Thymus (tissue), 11 donors: ENCODE measurements around the gene TSPEAR. TPM values are rescaled to one million over a fixed set of nuclear protein-coding genes. Genes with fewer than 3 reads are reported as not detected.

Experiments
- DNase-seq, 9 donors: peaks; one replicate each; pipeline ENCODE4 v3.0.0-alpha.2; 2013; ENCODE audit warnings: low spot score in 9 of 9, low read depth in 6 of 9, missing footprints in 1 of 9
- H3K27ac ChIP-seq, 2 donors: one replicate each; pipeline ENCODE4 v1.5.1; 2013; ENCODE audit warnings: control low read depth in 1 of 2, low read depth in 1 of 2, low read length in 1 of 2, mild to moderate bottlenecking in 1 of 2, moderate library complexity in 1 of 2
- H3K27me3 ChIP-seq, 2 donors: one replicate each; pipeline ENCODE4 v1.5.1; 2013; ENCODE audit warnings: low read length in 1 of 2; ENCODE audit not compliant: control insufficient read depth in 2 of 2, insufficient read depth in 1 of 2
- H3K36me3 ChIP-seq, 2 donors: one replicate each; pipeline ENCODE4 v1.5.1; 2013; ENCODE audit warnings: low read length in 1 of 2, mild to moderate bottlenecking in 1 of 2, moderate library complexity in 1 of 2; ENCODE audit not compliant: control insufficient read depth in 2 of 2, insufficient read depth in 2 of 2
- H3K4me1 ChIP-seq, 2 donors: one replicate each; pipeline ENCODE4 v1.5.1; 2013; ENCODE audit warnings: low read length in 2 of 2; ENCODE audit not compliant: control insufficient read depth in 2 of 2, insufficient read depth in 2 of 2
- H3K4me3 ChIP-seq, 2 donors: one replicate each; pipeline ENCODE4 v1.5.1; 2013; ENCODE audit warnings: low read length in 2 of 2, control low read depth in 1 of 2, mild to moderate bottlenecking in 1 of 2
- H3K9me3 ChIP-seq, 2 donors: one replicate each; pipeline ENCODE4 v1.5.1; 2013; ENCODE audit warnings: low read length in 1 of 2, mild to moderate bottlenecking in 1 of 2; ENCODE audit not compliant: control insufficient read depth in 2 of 2, insufficient read depth in 1 of 2
- WGBS: extraction: QIAGEN DNeasy Blood & Tissue Kit; methylation state at CpG from one replicate; pipeline ENCODE4 v1.1.7; 2013; 5-methylcytosine and 5-hydroxymethylcytosine counted together
- polyA plus RNA-seq: library from polyadenylated mRNA; stranded (reverse); fragments of 200-250 nt; gene quantifications from one replicate; pipeline ENCODE4 v1.2.3, GENCODE V29; 2013
- total RNA-seq: library from RNA; stranded (reverse); fragments of 120-200 nt; gene quantifications from one replicate; pipeline ENCODE4 v1.2.4, GENCODE V29; 2013
- donor health status: healthy.

Gene TSPEAR
- total and polyA plus RNA-seq, 2 donors = 0.07 to 0.38 TPM

DNA sequence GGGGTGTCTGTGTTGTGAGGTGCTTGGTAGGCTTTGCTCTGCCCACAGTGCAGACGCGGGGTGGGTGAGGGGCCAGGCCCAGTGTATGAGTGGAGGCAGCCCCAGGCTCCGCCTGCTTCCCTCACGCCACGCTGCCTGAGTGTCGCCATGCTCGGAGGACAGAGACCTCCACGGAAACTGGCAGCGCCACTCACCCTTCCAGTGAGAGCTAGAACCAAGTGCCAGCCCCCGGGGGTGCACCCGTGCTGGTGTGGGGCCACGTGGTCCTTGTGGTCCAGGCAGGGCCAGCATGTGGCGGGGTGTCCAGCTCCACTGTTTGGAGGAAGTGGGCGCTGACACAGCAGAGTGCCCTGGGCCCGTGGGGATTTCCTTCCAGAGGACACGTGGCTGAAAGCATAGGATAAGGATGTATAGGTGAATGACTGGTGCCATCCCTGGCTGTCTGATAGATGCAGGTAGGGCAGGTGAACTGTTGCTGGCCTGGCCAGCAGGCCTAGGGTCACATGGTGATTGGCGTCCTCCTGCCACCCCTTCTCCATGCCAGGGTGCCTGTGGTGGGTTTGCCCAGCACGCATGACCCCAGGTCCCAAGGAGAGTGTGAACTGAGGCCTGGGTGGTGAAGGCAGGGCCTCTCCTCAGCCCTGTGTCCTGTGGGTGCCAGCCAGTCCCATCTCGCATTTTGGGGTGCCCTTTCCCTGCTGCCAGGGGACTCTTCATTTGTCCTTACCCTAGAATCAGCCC, 252.2 kb downstream of the TSPEAR start:
- DNase-seq = no peak
- Histone ChIP-seq H3K4me3 (no peak overlapping the region), H3K27me3 (peaks cover 3 to 25% of the 10 kb centered on the region in 2 donors), H3K27ac (no peak overlapping the region), H3K36me3 (no peaks in the 10 kb centered on the region), H3K4me1 (peaks cover 5% of the 10 kb centered on the region in 2 donors), H3K9me3 (peaks cover 0 to 4% of the 10 kb centered on the region in 2 donors)
- WGBS = 95% methylated on average over 19 of the region's 19 CpGs

DNA sequence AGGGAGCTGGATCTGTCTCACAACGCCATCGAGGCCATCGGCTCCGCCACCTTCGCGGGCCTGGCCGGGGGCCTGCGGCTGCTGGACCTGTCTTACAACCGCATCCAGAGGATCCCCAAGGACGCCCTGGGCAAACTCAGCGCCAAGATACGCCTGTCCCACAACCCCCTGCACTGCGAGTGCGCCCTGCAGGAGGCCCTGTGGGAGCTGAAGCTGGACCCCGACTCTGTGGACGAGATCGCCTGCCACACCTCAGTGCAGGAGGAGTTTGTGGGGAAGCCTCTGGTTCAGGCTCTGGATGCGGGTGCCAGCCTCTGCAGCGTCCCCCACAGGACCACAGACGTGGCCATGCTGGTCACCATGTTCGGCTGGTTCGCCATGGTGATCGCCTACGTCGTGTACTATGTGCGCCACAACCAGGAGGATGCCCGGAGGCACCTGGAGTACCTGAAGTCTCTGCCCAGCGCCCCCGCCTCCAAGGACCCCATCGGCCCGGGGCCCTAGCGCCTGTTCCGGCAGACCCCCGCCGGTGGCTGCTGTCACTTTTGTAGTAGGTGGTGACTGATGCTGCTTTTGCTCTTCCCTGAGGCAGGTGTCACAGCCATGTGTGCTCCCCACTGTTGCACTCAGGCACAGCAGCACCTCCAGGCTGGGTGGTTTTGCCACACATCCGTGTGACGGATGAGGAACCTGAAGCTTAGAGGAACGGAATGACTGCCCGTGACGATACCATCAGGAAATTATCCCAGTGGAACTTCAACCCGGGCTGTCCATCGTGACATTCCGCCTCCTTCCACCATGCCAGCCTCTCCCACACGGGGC, 254.2 kb downstream of the TSPEAR start:
- H3K36me3 ChIP-seq = no peaks in the 10 kb centered on the region
- no peak overlapping the region for H3K4me3 ChIP-seq
- no peak for DNase-seq
- WGBS = 98% methylated on average over 44 of the region's 44 CpGs
- H3K27ac ChIP-seq = no peak overlapping the region
- peaks cover 4 to 21% of the 10 kb centered on the region in 2 donors for H3K27me3 ChIP-seq
- peaks cover 5% of the 10 kb centered on the region in 2 donors for H3K4me1 ChIP-seq
- H3K9me3 ChIP-seq = peaks cover 0 to 4% of the 10 kb centered on the region in 2 donors

DNA sequence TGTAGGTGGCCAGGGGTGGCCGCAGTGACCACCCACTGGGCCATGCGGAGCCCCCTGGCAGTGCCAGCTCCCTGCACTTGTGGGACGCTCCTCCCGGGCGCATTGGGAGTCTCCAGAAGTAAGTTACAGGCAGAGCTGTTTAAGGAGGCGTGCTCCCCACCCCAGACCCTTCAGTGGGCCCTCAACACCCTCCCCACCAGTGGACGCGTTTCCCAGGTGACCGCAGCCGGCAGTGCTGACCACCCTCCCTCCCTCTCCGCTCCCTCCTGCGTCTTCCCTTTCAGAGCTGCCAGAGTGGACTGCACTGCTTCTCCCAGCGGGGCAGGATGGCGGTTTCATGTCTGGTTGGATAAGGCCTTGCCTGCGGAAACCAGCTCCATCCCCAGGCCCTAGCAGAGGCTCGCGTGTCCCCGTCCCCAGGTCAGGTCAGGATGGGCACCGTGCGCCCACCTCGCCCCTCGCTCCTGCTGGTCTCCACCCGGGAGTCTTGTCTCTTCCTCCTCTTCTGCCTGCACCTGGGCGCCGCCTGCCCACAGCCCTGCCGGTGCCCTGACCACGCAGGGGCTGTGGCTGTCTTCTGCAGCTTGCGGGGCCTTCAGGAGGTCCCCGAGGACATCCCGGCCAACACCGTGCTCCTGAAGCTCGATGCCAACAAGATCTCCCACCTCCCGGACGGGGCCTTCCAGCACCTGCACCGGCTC, 255.0 kb downstream of the TSPEAR start:
- H3K4me3 ChIP-seq = peak overlapping the region in 1 of 2 donors; percentile 82
- peaks cover 5% of the 10 kb centered on the region in 2 donors for H3K4me1 ChIP-seq
- H3K9me3 ChIP-seq = peaks cover 0 to 4% of the 10 kb centered on the region in 2 donors
- no peak overlapping the region for H3K27ac ChIP-seq
- peaks cover 4 to 21% of the 10 kb centered on the region in 2 donors for H3K27me3 ChIP-seq
- H3K36me3 ChIP-seq = no peaks in the 10 kb centered on the region
- no peak for DNase-seq
- WGBS = 90% methylated on average over 35 of the region's 35 CpGs

DNA sequence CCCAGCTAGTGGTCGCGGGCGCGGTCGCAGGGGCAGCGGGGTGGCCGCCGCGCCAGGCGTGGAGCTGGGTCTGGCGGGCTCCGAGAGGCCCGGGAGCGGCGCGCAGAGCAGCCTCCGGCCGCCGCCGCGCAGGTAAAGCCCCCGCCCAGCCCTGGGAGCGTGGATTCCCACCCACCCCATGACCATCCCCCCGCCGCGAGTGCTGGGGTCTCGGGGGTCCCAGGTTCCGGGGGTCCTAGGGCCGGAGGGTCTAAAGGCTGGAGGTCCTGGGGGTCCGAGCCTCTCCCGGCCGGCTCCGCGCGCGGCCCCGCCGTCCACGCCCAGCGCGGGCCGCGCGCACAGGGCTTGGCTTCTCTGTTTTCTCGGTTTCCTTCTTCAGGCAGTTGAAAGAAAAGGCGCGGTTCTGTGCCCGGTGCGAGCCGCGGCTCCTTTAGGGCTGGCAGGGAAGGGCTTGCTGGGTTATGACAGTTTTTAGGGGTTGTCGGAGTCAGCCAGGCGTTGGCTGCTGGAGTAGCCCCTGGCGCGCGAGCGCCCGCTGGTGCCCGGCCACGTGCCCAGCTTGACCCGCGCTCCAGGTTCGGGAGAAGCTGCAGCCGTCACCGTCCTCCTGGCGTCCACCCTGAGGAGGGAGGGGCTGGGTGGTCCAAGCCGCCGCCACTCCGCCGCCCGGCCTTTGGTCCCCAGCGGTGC, 255.7 kb downstream of the TSPEAR start:
- peaks cover 0 to 4% of the 10 kb centered on the region in 2 donors for H3K9me3 ChIP-seq
- H3K4me3 ChIP-seq = peak overlapping the region; percentile 46 to 82
- peaks cover 5% of the 10 kb centered on the region in 2 donors for H3K4me1 ChIP-seq
- H3K27ac ChIP-seq = peak overlapping the region in 1 of 2 donors; percentile 27
- no peaks in the 10 kb centered on the region for H3K36me3 ChIP-seq
- 4% methylated on average over 72 of the region's 72 CpGs for WGBS
- peaks cover 4 to 26% of the 10 kb centered on the region in 2 donors for H3K27me3 ChIP-seq
- DNase-seq = peak in 5 of 9 donors; percentile 4 to 54 (median 19)

DNA sequence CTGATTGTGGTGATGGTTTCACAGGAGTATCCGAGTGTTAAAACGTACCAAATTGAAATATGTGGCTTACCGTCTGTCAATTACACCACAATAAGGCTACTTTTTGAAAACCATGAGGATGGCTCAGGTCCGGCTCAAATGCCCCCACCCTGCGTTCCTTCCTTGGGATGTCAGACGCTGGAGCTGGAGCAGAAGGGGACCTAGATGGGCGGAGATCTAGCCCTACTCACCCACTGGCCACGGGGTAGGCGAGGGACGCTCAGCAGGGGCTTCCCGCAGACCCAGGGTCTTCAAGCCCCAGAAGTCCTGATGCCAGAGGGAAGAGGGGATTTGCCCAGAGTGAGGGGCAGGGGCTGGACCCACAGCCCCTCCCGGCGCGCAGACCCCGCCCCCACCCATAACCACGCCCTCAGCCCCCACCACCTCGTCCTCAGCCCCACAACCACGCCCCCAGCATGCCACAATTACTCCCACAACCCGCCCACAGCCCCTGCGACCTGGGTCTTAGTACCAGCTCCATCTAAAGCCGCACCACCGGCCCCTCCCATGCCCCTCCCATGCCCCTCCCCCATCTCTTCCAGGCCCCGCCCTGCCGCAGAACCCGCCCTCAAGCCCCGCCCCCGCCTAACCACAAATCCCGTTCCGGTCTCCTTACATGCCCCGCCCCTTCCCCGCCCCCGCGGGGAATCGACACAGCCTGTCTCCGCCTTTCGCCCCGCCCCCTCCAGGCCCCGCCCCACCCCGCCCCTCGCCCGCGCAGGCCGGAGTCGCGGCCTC, 256.4 kb downstream of the TSPEAR start, which contains the start of gene LRRC3:
Gene LRRC3 (plus strand): TSS at position 764 of the 777 bp plus-strand sequence. CDS start 1,135 bp downstream, outside the sequence.
- H3K4me1 ChIP-seq = peaks cover 5% of the 10 kb centered on the region in 2 donors
- H3K27ac ChIP-seq = peak within 1 kb of the TSS in 1 of 2 donors; percentile 27
- H3K4me3 ChIP-seq = peak within 1 kb of the TSS; percentile 46 to 82
- no peaks in the 10 kb centered on the region for H3K36me3 ChIP-seq
- peak; percentile 18 to 88 (median 76) for DNase-seq
- H3K27me3 ChIP-seq = peaks cover 4 to 32% of the 10 kb centered on the region in 2 donors
- 10% methylated on average over 45 of the region's 45 CpGs for WGBS
- H3K9me3 ChIP-seq = peaks cover 0 to 4% of the 10 kb centered on the region in 2 donors

DNA sequence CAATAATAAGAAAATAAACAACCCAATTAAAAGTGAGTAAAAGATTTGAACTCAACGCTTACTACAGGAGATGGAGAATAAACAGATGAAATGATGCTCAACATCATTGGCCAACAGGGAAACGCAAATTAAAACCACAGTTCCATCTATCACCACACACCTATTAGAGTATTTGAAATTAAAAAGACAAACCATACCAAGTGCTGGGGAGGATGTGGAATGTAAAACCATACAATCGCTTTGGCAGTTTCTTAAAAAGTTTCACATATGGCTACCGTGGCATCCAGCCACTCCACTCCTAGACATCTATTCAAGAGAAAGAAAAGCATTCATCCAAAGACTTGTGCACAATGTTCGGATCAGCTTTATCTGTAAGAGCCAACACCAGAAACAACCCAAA, 257.3 kb downstream of the TSPEAR start:
- H3K36me3 ChIP-seq = no peaks in the 10 kb centered on the region
- DNase-seq = no peak
- H3K4me3 ChIP-seq = no peak overlapping the region
- H3K27me3 ChIP-seq = peaks cover 4 to 39% of the 10 kb centered on the region in 2 donors
- peaks cover 0 to 4% of the 10 kb centered on the region in 2 donors for H3K9me3 ChIP-seq
- H3K27ac ChIP-seq = no peak overlapping the region
- H3K4me1 ChIP-seq = peaks cover 5% of the 10 kb centered on the region in 2 donors
- 95% methylated on average over 5 of the region's 5 CpGs for WGBS

DNA sequence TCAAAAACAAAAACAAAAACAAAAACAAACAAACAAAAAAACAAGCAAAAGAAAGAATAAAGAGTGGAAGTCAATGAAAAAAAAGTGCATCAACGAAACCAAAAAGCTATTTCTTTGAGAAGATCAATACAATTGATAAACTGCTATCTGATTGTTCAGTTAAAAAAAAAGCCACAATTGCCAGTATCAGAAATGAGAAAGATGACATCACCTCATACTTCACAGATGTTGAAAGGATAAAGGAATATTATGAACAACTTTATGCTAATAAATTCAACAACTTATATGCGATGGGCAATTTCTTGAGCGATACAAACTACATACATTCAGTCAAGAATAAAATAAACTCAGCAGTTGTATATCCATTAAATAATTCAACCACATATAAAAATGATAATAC, 258.3 kb downstream of the TSPEAR start:
- WGBS = 96% methylated on average over 3 of the region's 3 CpGs
- no peaks in the 10 kb centered on the region for H3K36me3 ChIP-seq
- DNase-seq = no peak
- H3K4me3 ChIP-seq = no peak overlapping the region
- no peak overlapping the region for H3K27ac ChIP-seq
- peaks cover 5% of the 10 kb centered on the region in 2 donors for H3K4me1 ChIP-seq
- peaks cover 7 to 46% of the 10 kb centered on the region in 2 donors for H3K27me3 ChIP-seq
- peaks cover 0 to 4% of the 10 kb centered on the region in 2 donors for H3K9me3 ChIP-seq

DNA sequence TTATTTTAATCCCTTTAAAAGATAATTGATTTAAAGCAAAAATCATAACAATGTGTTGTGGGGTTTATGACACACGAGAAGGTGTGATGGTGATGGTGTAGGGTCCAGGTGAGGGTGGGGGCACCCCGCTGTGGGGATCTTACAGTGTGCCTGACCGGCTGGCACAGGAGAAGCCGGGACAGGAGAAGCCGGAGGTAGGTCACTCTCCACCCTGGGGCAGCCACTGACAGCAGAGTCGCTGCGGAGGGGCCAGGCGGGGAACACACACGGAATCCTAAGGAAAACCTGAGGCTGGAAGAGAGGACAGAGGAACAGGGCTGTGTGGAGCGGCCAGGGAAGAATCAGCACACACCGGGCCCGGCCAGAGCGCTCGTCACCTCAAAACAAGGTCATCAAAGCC, 260.4 kb downstream of the TSPEAR start:
- peaks cover 0 to 4% of the 10 kb centered on the region in 2 donors for H3K9me3 ChIP-seq
- H3K4me3 ChIP-seq = no peak overlapping the region
- H3K27ac ChIP-seq = no peak overlapping the region
- WGBS = 90% methylated on average over 14 of the region's 14 CpGs
- H3K36me3 ChIP-seq = no peaks in the 10 kb centered on the region
- peaks cover 2 to 3% of the 10 kb centered on the region in 2 donors for H3K4me1 ChIP-seq
- DNase-seq = no peak
- peaks cover 7 to 36% of the 10 kb centered on the region in 2 donors for H3K27me3 ChIP-seq
